Memory B cell (primary cell): Measurements from ENCODE around the gene FLRT2.

Source experiments
- ATAC-seq: fragments of 150-1000 bp; cut with Tn5 transposase; 2 replicates; pipeline ENCODE4 v1.10.0; 2021; ENCODE audit warnings: low read depth, mild to moderate bottlenecking, moderate library complexity
- DNase-seq, 2 donors: peaks; one replicate each; pipeline ENCODE4 v3.0.0; 2022; ENCODE audit warnings: low spot score in 2 of 2
- H3K27ac Mint-ChIP-seq: one replicate; pipeline ENCODE4 v1.8.0; 2022; ENCODE audit warnings: mild to moderate bottlenecking, moderate library complexity, mixed read lengths
- H3K27me3 Mint-ChIP-seq: one replicate; pipeline ENCODE4 v1.8.0; 2022; ENCODE audit warnings: mixed read lengths
- H3K36me3 Mint-ChIP-seq: one replicate; pipeline ENCODE4 v1.8.0; 2022; ENCODE audit warnings: mild to moderate bottlenecking, mixed read lengths
- H3K4me1 Mint-ChIP-seq: one replicate; pipeline ENCODE4 v1.8.0; 2022; ENCODE audit warnings: mixed read lengths
- H3K4me3 Mint-ChIP-seq: one replicate; pipeline ENCODE4 v1.8.0; 2022; ENCODE audit warnings: mild to moderate bottlenecking, moderate library complexity, mixed read lengths
- H3K9me3 Mint-ChIP-seq: one replicate; pipeline ENCODE4 v1.8.0; 2022; ENCODE audit warnings: mixed read lengths

Gene FLRT2

GRCh38 chr14:85562630-85563029, 32.7 kb downstream of the FLRT2 start:
- Mint-ChIP-seq H3K27ac (no peak overlapping the region), H3K36me3 (no peaks in the 10 kb centered on the region), H3K9me3 (peaks cover 3% of the 10 kb centered on the region), H3K27me3 (no peaks in the 10 kb centered on the region), H3K4me1 (no peaks in the 10 kb centered on the region), H3K4me3 (no peak overlapping the region)
- DNase-seq, result no peak
- ATAC-seq, result no peak

GRCh38 chr14:85564841-85565527, 35.0 kb downstream of the FLRT2 start:
- H3K4me3 Mint-ChIP-seq, result no peak overlapping the region
- H3K27me3 Mint-ChIP-seq, result no peaks in the 10 kb centered on the region
- H3K9me3 Mint-ChIP-seq, result peaks cover under 1% of the 10 kb centered on the region
- no peak for ATAC-seq
- no peak for DNase-seq
- H3K36me3 Mint-ChIP-seq, result no peaks in the 10 kb centered on the region
- H3K4me1 Mint-ChIP-seq, result no peaks in the 10 kb centered on the region
- no peak overlapping the region for H3K27ac Mint-ChIP-seq

- DNase-seq (no peak), ATAC-seq (no peak)
- Mint-ChIP-seq H3K9me3 (no peaks in the 10 kb centered on the region), H3K27me3 (no peaks in the 10 kb centered on the region), H3K4me1 (no peaks in the 10 kb centered on the region), H3K27ac (no peak overlapping the region), H3K4me3 (no peak overlapping the region), H3K36me3 (no peaks in the 10 kb centered on the region)
Observed at GRCh38 chr14:85565862-85566296, 35.9 kb downstream of the FLRT2 start.

- no peak for ATAC-seq
- Mint-ChIP-seq H3K4me3 (no peak overlapping the region), H3K27ac (no peak overlapping the region), H3K27me3 (no peaks in the 10 kb centered on the region), H3K4me1 (no peaks in the 10 kb centered on the region), H3K36me3 (no peaks in the 10 kb centered on the region), H3K9me3 (no peaks in the 10 kb centered on the region)
- DNase-seq, result no peak
Observed at GRCh38 chr14:85566603-85567002, 36.7 kb downstream of the FLRT2 start.

GRCh38 chr14:85572011-85572410, 42.1 kb downstream of the FLRT2 start:
- no peaks in the 10 kb centered on the region for H3K27me3 Mint-ChIP-seq
- ATAC-seq, result no peak
- DNase-seq, result no peak
- peaks cover 2% of the 10 kb centered on the region for H3K9me3 Mint-ChIP-seq
- H3K4me3 Mint-ChIP-seq, result no peak overlapping the region
- H3K36me3 Mint-ChIP-seq, result no peaks in the 10 kb centered on the region
- H3K27ac Mint-ChIP-seq, result no peak overlapping the region
- no peaks in the 10 kb centered on the region for H3K4me1 Mint-ChIP-seq

GRCh38 chr14:85572845-85573244, 42.9 kb downstream of the FLRT2 start:
- H3K9me3 Mint-ChIP-seq, result peaks cover 2% of the 10 kb centered on the region
- H3K36me3 Mint-ChIP-seq, result no peaks in the 10 kb centered on the region
- DNase-seq (no peak), ATAC-seq (no peak)
- no peak overlapping the region for H3K27ac Mint-ChIP-seq
- H3K27me3 Mint-ChIP-seq, result no peaks in the 10 kb centered on the region
- H3K4me3 Mint-ChIP-seq, result no peak overlapping the region
- no peaks in the 10 kb centered on the region for H3K4me1 Mint-ChIP-seq

GRCh38 chr14:85573406-85573805, 43.5 kb downstream of the FLRT2 start:
- Mint-ChIP-seq H3K27me3 (no peaks in the 10 kb centered on the region), H3K4me1 (no peaks in the 10 kb centered on the region), H3K4me3 (no peak overlapping the region), H3K9me3 (peaks cover 3% of the 10 kb centered on the region), H3K27ac (no peak overlapping the region), H3K36me3 (no peaks in the 10 kb centered on the region)
- no peak for DNase-seq
- ATAC-seq, result no peak

GRCh38 chr14:85574853-85575616, 45.1 kb downstream of the FLRT2 start:
- H3K27ac Mint-ChIP-seq, result no peak overlapping the region
- H3K4me1 Mint-ChIP-seq, result no peaks in the 10 kb centered on the region
- H3K4me3 Mint-ChIP-seq, result no peak overlapping the region
- H3K9me3 Mint-ChIP-seq, result peaks cover 3% of the 10 kb centered on the region
- DNase-seq (no peak), ATAC-seq (no peak)
- no peaks in the 10 kb centered on the region for H3K27me3 Mint-ChIP-seq
- no peaks in the 10 kb centered on the region for H3K36me3 Mint-ChIP-seq

- no peak overlapping the region for H3K27ac Mint-ChIP-seq
- peaks cover 3% of the 10 kb centered on the region for H3K9me3 Mint-ChIP-seq
- H3K27me3 Mint-ChIP-seq, result no peaks in the 10 kb centered on the region
- DNase-seq (no peak), ATAC-seq (no peak)
- no peaks in the 10 kb centered on the region for H3K4me1 Mint-ChIP-seq
- H3K36me3 Mint-ChIP-seq, result no peaks in the 10 kb centered on the region
- no peak overlapping the region for H3K4me3 Mint-ChIP-seq
Observed at GRCh38 chr14:85575617-85575898, 45.6 kb downstream of the FLRT2 start.

GRCh38 chr14:85576218-85576617, 46.3 kb downstream of the FLRT2 start:
- H3K9me3 Mint-ChIP-seq, result peaks cover 3% of the 10 kb centered on the region
- no peaks in the 10 kb centered on the region for H3K4me1 Mint-ChIP-seq
- no peaks in the 10 kb centered on the region for H3K27me3 Mint-ChIP-seq
- no peaks in the 10 kb centered on the region for H3K36me3 Mint-ChIP-seq
- no peak overlapping the region for H3K4me3 Mint-ChIP-seq
- ATAC-seq (no peak), DNase-seq (no peak)
- no peak overlapping the region for H3K27ac Mint-ChIP-seq

GRCh38 chr14:85576848-85577542, 47.1 kb downstream of the FLRT2 start:
- DNase-seq (no peak), ATAC-seq (no peak)
- H3K27me3 Mint-ChIP-seq, result no peaks in the 10 kb centered on the region
- H3K27ac Mint-ChIP-seq, result no peak overlapping the region
- no peak overlapping the region for H3K4me3 Mint-ChIP-seq
- H3K4me1 Mint-ChIP-seq, result no peaks in the 10 kb centered on the region
- no peaks in the 10 kb centered on the region for H3K36me3 Mint-ChIP-seq
- H3K9me3 Mint-ChIP-seq, result peaks cover 3% of the 10 kb centered on the region

GRCh38 chr14:85577543-85578114, 47.7 kb downstream of the FLRT2 start:
- ATAC-seq (no peak), DNase-seq (no peak)
- H3K27ac Mint-ChIP-seq, result no peak overlapping the region
- H3K4me1 Mint-ChIP-seq, result no peaks in the 10 kb centered on the region
- no peak overlapping the region for H3K4me3 Mint-ChIP-seq
- H3K9me3 Mint-ChIP-seq, result peaks cover 3% of the 10 kb centered on the region
- H3K27me3 Mint-ChIP-seq, result no peaks in the 10 kb centered on the region
- no peaks in the 10 kb centered on the region for H3K36me3 Mint-ChIP-seq

- Mint-ChIP-seq H3K36me3 (no peaks in the 10 kb centered on the region), H3K4me1 (no peaks in the 10 kb centered on the region), H3K27me3 (no peaks in the 10 kb centered on the region), H3K27ac (no peak overlapping the region), H3K9me3 (peaks cover 2% of the 10 kb centered on the region), H3K4me3 (no peak overlapping the region)
- ATAC-seq (no peak), DNase-seq (no peak)
Observed at GRCh38 chr14:85578357-85578756, 48.4 kb downstream of the FLRT2 start.

GRCh38 chr14:85578930-85579329, 49.0 kb downstream of the FLRT2 start:
- H3K4me1 Mint-ChIP-seq, result no peaks in the 10 kb centered on the region
- no peak for DNase-seq
- H3K36me3 Mint-ChIP-seq, result no peaks in the 10 kb centered on the region
- no peak overlapping the region for H3K27ac Mint-ChIP-seq
- no peak for ATAC-seq
- no peak overlapping the region for H3K4me3 Mint-ChIP-seq
- peaks cover 2% of the 10 kb centered on the region for H3K9me3 Mint-ChIP-seq
- no peaks in the 10 kb centered on the region for H3K27me3 Mint-ChIP-seq
